AG09309 (cell line): ENCODE data around the gene TMEM131L.

Experiments used
- DNase-seq: peaks from one replicate; pipeline ENCODE4 v3.0.0-alpha.2; 2010; ENCODE audit warnings: low read depth
- H3K4me3 ChIP-seq: 2 replicates; pipeline ENCODE4 v1.5.1; 2011; ENCODE audit warnings: mild to moderate bottlenecking, low read depth, low read length, moderate library complexity; ENCODE audit not compliant: control insufficient read depth
- CTCF ChIP-seq: IDR thresholded peaks from 2 replicates; pipeline ENCODE4 v1.5.1; 2011; ENCODE audit warnings: mild to moderate bottlenecking, low read depth, low read length, inconsistent platforms; ENCODE audit not compliant: insufficient read depth, control insufficient read depth; ENCODE audit errors: missing control alignments

Gene TMEM131L

GRCh38 chr4:153433754-153434105 lies 32.4 kb upstream of the TMEM131L start:
- TF ChIP-seq CTCF: no peak
- DNase-seq: no peak
- H3K4me3 ChIP-seq: no peak overlapping the region

GRCh38 chr4:153434190-153434589 lies 32.0 kb upstream of the TMEM131L start:
- no peak for TF ChIP-seq CTCF
- no peak for DNase-seq
- no peak overlapping the region for H3K4me3 ChIP-seq

- DNase-seq: no peak
- no peak for TF ChIP-seq CTCF
- no peak overlapping the region for H3K4me3 ChIP-seq
Measured at GRCh38 chr4:153438916-153439756, 27.0 kb upstream of the TMEM131L start.

- DNase-seq: no peak
- TF ChIP-seq CTCF: no peak
- H3K4me3 ChIP-seq: no peak overlapping the region
Measured at GRCh38 chr4:153439831-153440230, 26.3 kb upstream of the TMEM131L start.

GRCh38 chr4:153440475-153440874 lies 25.7 kb upstream of the TMEM131L start:
- no peak for TF ChIP-seq CTCF
- H3K4me3 ChIP-seq: no peak overlapping the region
- DNase-seq: no peak

GRCh38 chr4:153447175-153447905 lies 18.8 kb upstream of the TMEM131L start:
- no peak for TF ChIP-seq CTCF
- no peak overlapping the region for H3K4me3 ChIP-seq
- peak; percentile 46 for DNase-seq
